Heart left ventricle (tissue), 13 donors: ENCODE data around the gene FOXD4L1.
"Not testable (repeated sequence)": the region's sequence is repeated elsewhere in the genome, so short reads cannot be mapped to it uniquely, and the experiment has no call there.

ENCODE experiments used
- CTCF ChIP-seq, 12 donors: fragments of 200-600 bp; sonication (generic) in 4 of 12; IDR thresholded peaks; one replicate each; pipeline versions ENCODE4 v1.5.0 to v1.8.0; 2018 to 2022; ENCODE audit warnings: antibody characterized with exemption in 12 of 12, mild to moderate bottlenecking in 5 of 12
- POLR2A ChIP-seq, 2 donors: fragments of 450-650 bp; IDR thresholded peaks; one replicate each; pipeline ENCODE4 v1.6.1; 2017; ENCODE audit warnings: antibody characterized with exemption in 2 of 2, mild to moderate bottlenecking in 2 of 2, moderate library complexity in 2 of 2
- donor health status: ischemic (EF 13 %, LVEDD 7.1; RV severe dilation, severe dysfunction).
- donor health status: DM: no; HTN: yes; CAD: no.
- donor health status: DM: no; HTN: no; CAD: no.
- donor health status: ischemic (EF 25% LVEDD 6.9; RV normal size, moderate dysfunction).
- donor health status: ischemic (EF 25% LVEDD 5.7; RV mildly dilated, moderate dysfunction).
- donor health status: ischemic (EF 35%, LVEDD 5.7; RV mildly dilated, moderate dysfunction).
- donor health status: nonischemic (EF 11% LVEDD 7.7; RV severe dilation, severe dysfunction).
- donor health status: DM: yes; HTN: yes; CAD: no.
- donor health status: PGD.
- donor health status: ischemic (EF 29% LVEDD 5.4; RV normal size, mild dysfunction).
- donor health status: nonischemic (EF 23%, LVEDD 6.1; RV moderate dilation, normal function).

DNA sequence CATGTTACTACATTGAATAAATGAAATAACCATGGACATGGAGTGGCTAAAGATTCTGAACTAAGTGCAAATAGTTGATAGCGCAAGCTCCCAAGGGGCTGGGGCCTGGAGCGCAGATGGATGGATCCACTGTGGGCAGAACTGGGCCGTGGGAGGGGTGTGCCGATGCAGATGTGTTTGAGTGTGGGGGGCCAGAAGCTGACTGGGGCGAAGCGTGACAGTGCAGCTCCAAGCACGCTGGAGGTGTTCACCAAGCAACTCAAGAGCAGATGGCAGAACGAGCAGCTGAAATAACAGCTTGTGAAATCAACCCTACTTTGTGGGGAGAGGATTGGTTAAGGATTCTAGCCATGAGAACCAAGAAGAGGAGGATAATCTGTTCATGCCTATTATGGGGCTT, 17.0 kb downstream of the FOXD4L1 start:
- TF ChIP-seq POLR2A, CTCF (IDR thresholded peaks at IDR 0.05): not testable (repeated sequence)
